ENCODE results near the gene CBFA2T3. TPM values are rescaled to one million over a fixed set of nuclear protein-coding genes. Genes with fewer than 3 reads are reported as not detected.
A peak's percentile ranks its signal among the peaks of the same experiment; 100 is the strongest.

CBFA2T3 gene
- total and polyA plus RNA-seq, 10 donors = 8.4 to 59.8 (median 26.3) TPM

GRCh38 chr16:88943741-88944140 is 33.3 kb downstream of the CBFA2T3 start:
- peaks cover 0 to 7% (median 0%) of the 10 kb centered on the region in 6 donors for H3K36me3 ChIP-seq
- 77 to 89% (median 86%) methylated on average over 17 to 20 of the region's 20 CpGs for WGBS, 5 donors
- DNase-seq = peak; percentile 74
- H3K4me3 ChIP-seq = no peak overlapping the region
- no peak overlapping the region for H3K27ac ChIP-seq
- H3K4me1 ChIP-seq = peaks cover 14 to 68% (median 44%) of the 10 kb centered on the region in 6 donors
- peaks cover 0 to 50% (median 4%) of the 10 kb centered on the region in 7 donors for H3K27me3 ChIP-seq (replicated peaks in 1 of 7)
- intact Hi-C loops (cut with DNase I; ENCODE audit: low total_unique reads) = loop anchor here (10.0 kb wide), 2 partner anchors 221 to 271 kb away; partner anchors contain the start of gene ZNF778
- no peak for TF ChIP-seq CTCF (IDR thresholded peaks at IDR 0.05 in 8 of 11, conservative IDR thresholded peaks at IDR 0.05 in 3 of 11)
- no peak for TF ChIP-seq POLR2A (IDR thresholded peaks at IDR 0.05)
- TF ChIP-seq POLR2AphosphoS5 (IDR thresholded peaks at IDR 0.05) = no peak
- no peaks in the 10 kb centered on the region for H3K9me3 ChIP-seq

- no peak overlapping the region for H3K4me3 ChIP-seq
- peaks cover 0 to 56% (median 4%) of the 10 kb centered on the region in 7 donors for H3K27me3 ChIP-seq (replicated peaks in 1 of 7)
- H3K9me3 ChIP-seq = no peaks in the 10 kb centered on the region
- WGBS, 5 donors = 69 to 79% (median 75%) methylated on average over 18 of the region's 18 CpGs
- no peak for DNase-seq
- H3K36me3 ChIP-seq = peaks cover 0 to 5% (median 0%) of the 10 kb centered on the region in 6 donors
- intact Hi-C loops (cut with DNase I; ENCODE audit: low total_unique reads) = loop anchor here (10.0 kb wide), 2 partner anchors 222 to 272 kb away; partner anchors contain the start of gene ZNF778
- peaks cover 19 to 74% (median 49%) of the 10 kb centered on the region in 6 donors for H3K4me1 ChIP-seq
- no peak overlapping the region for H3K27ac ChIP-seq
- TF ChIP-seq POLR2AphosphoS5 (IDR thresholded peaks at IDR 0.05) = peak in 2 of 3 donors; percentile 5 to 20
- TF ChIP-seq CTCF (IDR thresholded peaks at IDR 0.05 in 8 of 11, conservative IDR thresholded peaks at IDR 0.05 in 3 of 11) = no peak
Observed at GRCh38 chr16:88943131-88943664, 33.8 kb downstream of the CBFA2T3 start.

- intact Hi-C loops (cut with DNase I; ENCODE audit: low total_unique reads) = loop anchor here (10.0 kb wide), 2 partner anchors 223 to 273 kb away; partner anchors contain the start of gene ZNF778
Observed at GRCh38 chr16:88941913-88942909, 34.8 kb downstream of the CBFA2T3 start.

More at GRCh38 chr16:88941913-88942909, 34.8 kb downstream of the CBFA2T3 start:
- H3K4me1 ChIP-seq = peaks cover 27 to 83% (median 59%) of the 10 kb centered on the region in 6 donors
- peak overlapping the region in 7 of 8 donors; percentile 23 to 88 (median 68) for H3K4me3 ChIP-seq
- DNase-seq = peak; percentile 94
- H3K27ac ChIP-seq = peak overlapping the region in 4 of 8 donors; percentile 32 to 92 (median 55)
- peaks cover 0 to 11% (median 0%) of the 10 kb centered on the region in 6 donors for H3K36me3 ChIP-seq
- peak; percentile 28 to 93 (median 80) for TF ChIP-seq CTCF (IDR thresholded peaks at IDR 0.05 in 8 of 11, conservative IDR thresholded peaks at IDR 0.05 in 3 of 11)
- no peak for TF ChIP-seq POLR2A (IDR thresholded peaks at IDR 0.05)
- TF ChIP-seq POLR2AphosphoS5 (IDR thresholded peaks at IDR 0.05) = peak; percentile 36 to 63 (median 56)
- H3K27me3 ChIP-seq (replicated peaks in 1 of 7) = peaks cover 0 to 61% (median 4%) of the 10 kb centered on the region in 7 donors
- no peaks in the 10 kb centered on the region for H3K9me3 ChIP-seq
- WGBS, 5 donors = 22 to 30% (median 25%) methylated on average over 50 to 54 of the region's 54 CpGs

Measured in spleen (tissue), 11 donors.